IMR-90 (cell line): ENCODE data around the gene KDM6B. TPM values are rescaled to one million over a fixed set of nuclear protein-coding genes. Genes with fewer than 3 reads are reported as not detected.
A peak's percentile ranks its signal among the peaks of the same experiment; 100 is the strongest.

Experiments used
- ATAC-seq: fragments of 200-7000 bp; cut with Tn5 transposase; 2 replicates; pipeline ENCODE4 v1.9.1; 2020; ENCODE audit warnings: low read depth, mild to moderate bottlenecking, moderate library complexity
- BruUV-seq: library from RNA; stranded (reverse); fragments of 400-500 nt; replicated peaks from 2 replicates; lab custom pipeline; 2021; lab: Mats Ljungman, UMichigan
- CTCF ChIA-PET: fragments of 300-600 bp; formaldehyde crosslinking; extraction: SDS; loops from one replicate; lab custom pipeline; 2021; ENCODE audit warnings: antibody characterized with exemption; lab: Yijun Ruan, JAX
- POLR2A ChIA-PET: fragments of 300-600 bp; sonication (Branson Sonifier 250); formaldehyde crosslinking; loops from one replicate; lab custom pipeline; 2022; ENCODE audit warnings: antibody characterized with exemption; ENCODE audit not compliant: unreplicated experiment; lab: Charles Lee
- DNase-seq: peaks from one replicate; pipeline ENCODE4 v3.0.0; 2013
- H2AFZ ChIP-seq: replicated peaks from 2 replicates; pipeline ENCODE3; 2013; ENCODE audit warnings: low read length, mild to moderate bottlenecking; ENCODE audit not compliant: poor library complexity
- H2AK5ac ChIP-seq: 2 replicates; pipeline ENCODE4 v1.6.1; 2013; ENCODE audit warnings: low read depth, low read length, inconsistent platforms
- H2AK9ac ChIP-seq: replicated peaks from 2 replicates; pipeline ENCODE3; 2013; ENCODE audit warnings: mild to moderate bottlenecking, low read depth, low read length, moderate library complexity; ENCODE audit not compliant: poor library complexity
- H2BK120ac ChIP-seq: 2 replicates; pipeline ENCODE4 v1.6.1; 2013; ENCODE audit warnings: low read depth, low read length, inconsistent platforms
- H2BK15ac ChIP-seq: 3 replicates; pipeline ENCODE4 v1.6.1; 2013; ENCODE audit warnings: low read depth, low read length, inconsistent platforms
- H2BK20ac ChIP-seq: 2 replicates; pipeline ENCODE4 v1.6.1; 2013; ENCODE audit warnings: low read depth, mild to moderate bottlenecking, inconsistent platforms, low read length, moderate library complexity
- H2BK5ac ChIP-seq: 2 replicates; pipeline ENCODE4 v1.6.1; 2013; ENCODE audit warnings: mild to moderate bottlenecking, low read depth, low read length, inconsistent platforms; ENCODE audit not compliant: poor library complexity, severe bottlenecking
- H3K14ac ChIP-seq: replicated peaks from 2 replicates; pipeline ENCODE4 v1.6.1; 2013; ENCODE audit warnings: low read depth, low read length, inconsistent platforms
- H3K18ac ChIP-seq: 2 replicates; pipeline ENCODE4 v1.6.1; 2013; ENCODE audit warnings: low read depth, low read length, control low read depth
- H3K23ac ChIP-seq: 2 replicates; pipeline ENCODE4 v1.6.1; 2013; ENCODE audit warnings: low read depth, low read length, inconsistent platforms
- H3K27ac ChIP-seq: 2 replicates; pipeline ENCODE4 v1.5.1; 2013; ENCODE audit warnings: mild to moderate bottlenecking, control low read depth, low read length; ENCODE audit not compliant: insufficient read depth
- H3K27me3 ChIP-seq: 2 replicates; pipeline ENCODE4 v1.6.1; 2013; ENCODE audit warnings: low read length; ENCODE audit not compliant: control insufficient read depth, insufficient read depth
- H3K36me3 ChIP-seq: 2 replicates; pipeline ENCODE4 v1.6.1; 2013; ENCODE audit warnings: low read length, mixed read lengths; ENCODE audit not compliant: control insufficient read depth, insufficient read depth
- H3K4ac ChIP-seq: 2 replicates; pipeline ENCODE4 v1.6.1; 2013; ENCODE audit warnings: low read depth, low read length, inconsistent platforms
- H3K4me1 ChIP-seq: 2 replicates; pipeline ENCODE4 v1.6.1; 2013; ENCODE audit warnings: low read length, mixed read lengths; ENCODE audit not compliant: control insufficient read depth, insufficient read depth
- H3K4me2 ChIP-seq: 2 replicates; pipeline ENCODE4 v1.6.1; 2013; ENCODE audit warnings: low read depth, mild to moderate bottlenecking, control low read depth, low read length, moderate library complexity
- H3K4me3 ChIP-seq: 2 replicates; pipeline ENCODE4 v1.5.1; 2013; ENCODE audit warnings: low read depth, mild to moderate bottlenecking, control low read depth, low read length, moderate library complexity; ENCODE audit not compliant: insufficient read depth
- H3K56ac ChIP-seq: 2 replicates; pipeline ENCODE4 v1.6.1; 2013; ENCODE audit warnings: low read length, inconsistent platforms; ENCODE audit not compliant: insufficient read depth; ENCODE audit errors: extremely low read depth
- H3K79me1 ChIP-seq, 2 experiments: 2 replicates each; pipeline ENCODE4 v1.6.1; 2013; ENCODE audit warnings: low read length in 2 of 2, inconsistent platforms in 1 of 2, low read depth in 1 of 2
- H3K9ac ChIP-seq: 2 replicates; pipeline ENCODE4 v1.6.1; 2013; ENCODE audit warnings: low read depth, low read length, control low read depth
- H3K9me1 ChIP-seq: 2 replicates; pipeline ENCODE4 v1.6.1; 2013; ENCODE audit warnings: low read length, inconsistent platforms; ENCODE audit not compliant: insufficient read depth
- H3K9me3 ChIP-seq: 2 replicates; pipeline ENCODE4 v1.6.1; 2013; ENCODE audit warnings: low read length; ENCODE audit not compliant: control insufficient read depth, insufficient read depth
- H4K20me1 ChIP-seq: 2 replicates; pipeline ENCODE4 v1.6.1; 2013; ENCODE audit warnings: low read length, inconsistent platforms; ENCODE audit not compliant: insufficient read depth
- H4K5ac ChIP-seq: 2 replicates; pipeline ENCODE4 v1.6.1; 2013; ENCODE audit warnings: mild to moderate bottlenecking, low read depth, low read length, control low read depth
- H4K8ac ChIP-seq, 2 experiments: 2 replicates each; pipeline ENCODE4 v1.6.1; 2013; ENCODE audit warnings: low read depth in 2 of 2, low read length in 2 of 2, control low read depth in 1 of 2, inconsistent platforms in 1 of 2
- H4K91ac ChIP-seq: 2 replicates; pipeline ENCODE4 v1.6.1; 2013; ENCODE audit warnings: low read depth, low read length, inconsistent platforms; ENCODE audit not compliant: insufficient read depth
- BHLHE40 ChIP-seq: fragments of 150-350 bp; IDR thresholded peaks from 2 replicates; pipeline ENCODE4 v1.6.1; 2016; ENCODE audit warnings: mild to moderate bottlenecking, low read depth, low read length
- CEBPB ChIP-seq: IDR thresholded peaks from 2 replicates; pipeline ENCODE4 v1.6.1; 2012; ENCODE audit warnings: low read depth, low read length, improper control_type of control experiment
- CHD1 ChIP-seq: IDR thresholded peaks from 2 replicates; pipeline ENCODE4 v1.6.1; 2012; ENCODE audit warnings: low read depth, low read length, improper control_type of control experiment
- ELK1 ChIP-seq: fragments of 150-350 bp; IDR thresholded peaks from 2 replicates; pipeline ENCODE4 v1.6.1; 2016; ENCODE audit warnings: low read depth, mild to moderate bottlenecking, low read length, moderate library complexity, borderline replicate concordance
- FOS ChIP-seq: fragments of 150-350 bp; IDR thresholded peaks from 2 replicates; pipeline ENCODE4 v1.6.1; 2016; ENCODE audit warnings: low read depth, low read length
- MAFK ChIP-seq: IDR thresholded peaks from 2 replicates; pipeline ENCODE4 v1.6.1; 2012; ENCODE audit warnings: low read depth, low read length, improper control_type of control experiment
- MAZ ChIP-seq: IDR thresholded peaks from 2 replicates; pipeline ENCODE4 v1.6.1; 2012; ENCODE audit warnings: low read depth, mild to moderate bottlenecking, low read length, improper control_type of control experiment, moderate library complexity, borderline replicate concordance
- MXI1 ChIP-seq: IDR thresholded peaks from 2 replicates; pipeline ENCODE4 v1.6.1; 2012; ENCODE audit warnings: low read depth, mild to moderate bottlenecking, low read length, moderate library complexity, borderline replicate concordance
- NFE2L2 ChIP-seq: fragments of 150-350 bp; IDR thresholded peaks from 2 replicates; pipeline ENCODE4 v1.6.1; 2016; ENCODE audit warnings: low read depth, mild to moderate bottlenecking, low read length
- POLR2A ChIP-seq: IDR thresholded peaks from 2 replicates; pipeline ENCODE4 v1.6.1; 2012; ENCODE audit warnings: mild to moderate bottlenecking, low read depth, low read length
- RAD21 ChIP-seq: IDR thresholded peaks from 2 replicates; pipeline ENCODE4 v1.6.1; 2012; ENCODE audit warnings: low read length, improper control_type of control experiment
- RCOR1 ChIP-seq: IDR thresholded peaks from 2 replicates; pipeline ENCODE4 v1.6.1; 2012; ENCODE audit warnings: mild to moderate bottlenecking, low read length, improper control_type of control experiment; ENCODE audit not compliant: insufficient replicate concordance
- RFX5 ChIP-seq: IDR thresholded peaks from 2 replicates; pipeline ENCODE4 v1.8.0; 2012; ENCODE audit warnings: low read depth, mild to moderate bottlenecking, low read length, moderate library complexity
- SMC3 ChIP-seq: fragments of 150-350 bp; IDR thresholded peaks from 2 replicates; pipeline ENCODE4 v1.6.1; 2016; ENCODE audit warnings: low read depth, mild to moderate bottlenecking, antibody characterized with exemption, low read length, moderate library complexity
- USF2 ChIP-seq: fragments of 150-350 bp; IDR thresholded peaks from 2 replicates; pipeline ENCODE4 v1.6.1; 2017; ENCODE audit warnings: mild to moderate bottlenecking, antibody characterized with exemption, low read length, low read depth
- WGBS, 2 experiments: methylation state at CpG; one replicate each; pipeline versions ENCODE4 v1.1.5 to v1.1.7; 2013; ENCODE audit warnings: missing lambda C conversion rate in 2 of 2; ENCODE audit not compliant: insufficient read length in 1 of 2; ENCODE audit errors: extremely low coverage in 2 of 2; 5-methylcytosine and 5-hydroxymethylcytosine counted together
- dilution Hi-C: fragments of 300-500 bp; cut with HindIII; formaldehyde crosslinking; loops from one replicate; pipeline ENCODE4 v1.14.3; 2018; ENCODE audit warnings: low sequenced_read_pairs; ENCODE audit not compliant: unreplicated experiment
- in situ Hi-C: fragments of 300-500 bp; cut with MboI; formaldehyde crosslinking; loops from 3 replicates; pipeline ENCODE4 v1.14.3; 2019; ENCODE audit warnings: low sequenced_read_pairs, inconsistent platforms, mixed read lengths
- intact Hi-C: fragments of 100-400 bp; cut with micrococcal nuclease; formaldehyde crosslinking; loops from 2 replicates; pipeline ENCODE4 v1.10.0; 2022
- polyA plus RNA-seq, 3 experiments: library from polyadenylated mRNA; depleted of rRNA; stranded (reverse); fragments of >200 nt; gene quantifications; 2 replicates each; pipeline ENCODE4 v1.2.3, GENCODE V29; 2012; ENCODE audit warnings: low replicate concordance in 1 of 3
- total RNA-seq: library from RNA; depleted of rRNA; stranded (reverse); fragments of >200 nt; gene quantifications from 2 replicates; pipeline ENCODE4 v1.2.3, GENCODE V29; 2012
- TF ChIP-seq, protein P1 (sequence below): conservative IDR thresholded peaks from 2 replicates; pipeline ENCODE4 v1.5.1; 2012; ENCODE audit warnings: mild to moderate bottlenecking, low read depth, low read length, improper control_type of control experiment

Gene KDM6B
- total and polyA plus RNA-seq, 2 of the 4 experiments (the other 2 are of a cell fraction) = 0.72 to 3.5 TPM

DNA sequence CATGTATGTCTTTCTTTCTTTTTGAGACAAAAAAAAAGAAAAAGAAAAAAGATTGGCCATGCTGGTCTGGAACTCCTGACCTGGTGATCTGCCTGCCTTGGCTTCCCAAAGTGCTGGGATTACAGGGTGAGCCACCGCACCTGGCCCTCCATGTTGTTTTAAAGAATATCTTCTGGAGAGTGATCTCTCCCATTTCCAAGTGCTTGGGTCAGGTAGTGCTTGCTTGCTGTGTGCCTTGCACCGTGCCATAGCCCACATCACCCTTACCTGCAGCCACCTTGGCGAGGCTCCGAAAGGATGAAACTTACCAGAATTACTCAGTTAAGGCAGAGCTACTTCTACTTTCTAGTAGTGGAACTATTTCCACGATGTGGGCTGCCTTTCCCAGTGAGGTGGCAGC lies 19.0 kb upstream of the KDM6B start:
- 89% methylated on average over 5 of the region's 5 CpGs; no CpG with 5 or more reads in 1 of the 2 experiments for WGBS, 2 experiments
- no peak overlapping the region for H4K8ac ChIP-seq
- no peak overlapping the region for H2AK9ac ChIP-seq
- no peak overlapping the region for H3K4me3 ChIP-seq
- H4K20me1 ChIP-seq = no peaks in the 10 kb centered on the region; the same call in 1 of the 2 replicates
- no TSS peak for BruUV-seq
- no peak for ATAC-seq
- H3K9ac ChIP-seq = no peak overlapping the region
- peaks cover 36% of the 10 kb centered on the region for H3K27me3 ChIP-seq
- no peak overlapping the region for H3K56ac ChIP-seq
- H2BK5ac ChIP-seq = no peak overlapping the region
- no peaks in the 10 kb centered on the region for H3K4me1 ChIP-seq
- TF ChIP-seq BHLHE40 = no peak
- no peak for TF ChIP-seq CEBPB
- TF ChIP-seq ELK1 = no peak
- TF ChIP-seq RCOR1 = no peak
- TF ChIP-seq CHD1 = no peak
- no peak for TF ChIP-seq MAZ
- no peak for TF ChIP-seq MXI1
- TF ChIP-seq RFX5 = no peak
- TF ChIP-seq, protein P1, sequence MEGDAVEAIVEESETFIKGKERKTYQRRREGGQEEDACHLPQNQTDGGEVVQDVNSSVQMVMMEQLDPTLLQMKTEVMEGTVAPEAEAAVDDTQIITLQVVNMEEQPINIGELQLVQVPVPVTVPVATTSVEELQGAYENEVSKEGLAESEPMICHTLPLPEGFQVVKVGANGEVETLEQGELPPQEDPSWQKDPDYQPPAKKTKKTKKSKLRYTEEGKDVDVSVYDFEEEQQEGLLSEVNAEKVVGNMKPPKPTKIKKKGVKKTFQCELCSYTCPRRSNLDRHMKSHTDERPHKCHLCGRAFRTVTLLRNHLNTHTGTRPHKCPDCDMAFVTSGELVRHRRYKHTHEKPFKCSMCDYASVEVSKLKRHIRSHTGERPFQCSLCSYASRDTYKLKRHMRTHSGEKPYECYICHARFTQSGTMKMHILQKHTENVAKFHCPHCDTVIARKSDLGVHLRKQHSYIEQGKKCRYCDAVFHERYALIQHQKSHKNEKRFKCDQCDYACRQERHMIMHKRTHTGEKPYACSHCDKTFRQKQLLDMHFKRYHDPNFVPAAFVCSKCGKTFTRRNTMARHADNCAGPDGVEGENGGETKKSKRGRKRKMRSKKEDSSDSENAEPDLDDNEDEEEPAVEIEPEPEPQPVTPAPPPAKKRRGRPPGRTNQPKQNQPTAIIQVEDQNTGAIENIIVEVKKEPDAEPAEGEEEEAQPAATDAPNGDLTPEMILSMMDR = no peak
- no peak for TF ChIP-seq USF2
- TF ChIP-seq MAFK = no peak
- no peak for TF ChIP-seq FOS
- no peak for TF ChIP-seq SMC3
- TF ChIP-seq RAD21 = no peak
- no peak for TF ChIP-seq NFE2L2
- TF ChIP-seq POLR2A = no peak
- no peak overlapping the region for H3K14ac ChIP-seq
- in situ Hi-C loops = no loop called here
- H2AK5ac ChIP-seq = no peak overlapping the region
- H4K91ac ChIP-seq = no peak overlapping the region
- H4K5ac ChIP-seq = no peak overlapping the region
- no peaks in the 10 kb centered on the region for H3K9me3 ChIP-seq
- H3K4ac ChIP-seq = no peak overlapping the region
- peak overlapping the region; percentile 7 for H2AFZ ChIP-seq
- dilution Hi-C loops = no loop called here
- H2BK120ac ChIP-seq = no peak overlapping the region
- no peak overlapping the region for H2BK15ac ChIP-seq
- no peak overlapping the region for H3K23ac ChIP-seq
- intact Hi-C loops = no loop called here
- DNase-seq = no peak
- POLR2A ChIA-PET = no interaction called here
- no peaks in the 10 kb centered on the region for H3K79me1 ChIP-seq
- H3K36me3 ChIP-seq = no peaks in the 10 kb centered on the region
- H3K9me1 ChIP-seq = no peaks in the 10 kb centered on the region
- no peak overlapping the region for H3K27ac ChIP-seq
- no peak overlapping the region for H2BK20ac ChIP-seq
- no peak overlapping the region for H3K18ac ChIP-seq
- CTCF ChIA-PET = no interaction called here
- no peak overlapping the region for H3K4me2 ChIP-seq
